DND-41 (cell line): Measurements from ENCODE around the gene RFPL1.

ENCODE experiments used
- ATAC-seq: fragments of 200-7000 bp; cut with Tn5 transposase; 3 replicates; pipeline ENCODE4 v1.9.1; 2021; ENCODE audit warnings: low read depth; ENCODE audit not compliant: insufficient read depth
- DNase-seq: peaks from one replicate; pipeline ENCODE4 v3.0.0-alpha.2; 2020
- H2AFZ ChIP-seq: 2 replicates; pipeline ENCODE4 v1.6.0; 2012; ENCODE audit warnings: low read depth, low read length
- H3K27ac ChIP-seq: 2 replicates; pipeline ENCODE4 v1.5.1; 2012; ENCODE audit warnings: low read length, inconsistent platforms
- H3K27me3 ChIP-seq: fragments of 200-600 bp; sonication (generic); 2 replicates; pipeline ENCODE4 v1.6.0; 2012; ENCODE audit warnings: low read length, mild to moderate bottlenecking, inconsistent platforms; ENCODE audit not compliant: insufficient read depth, poor library complexity
- H3K36me3 ChIP-seq: 2 replicates; pipeline ENCODE4 v1.5.1; 2012; ENCODE audit warnings: low read length, inconsistent platforms; ENCODE audit not compliant: insufficient read depth
- H3K4me1 ChIP-seq: 2 replicates; pipeline ENCODE4 v1.5.1; 2012; ENCODE audit warnings: mild to moderate bottlenecking, low read length; ENCODE audit not compliant: insufficient read depth
- H3K4me2 ChIP-seq: 2 replicates; pipeline ENCODE4 v1.6.0; 2012; ENCODE audit warnings: mild to moderate bottlenecking, moderate library complexity, low read length, inconsistent platforms; ENCODE audit not compliant: insufficient read depth
- H3K4me3 ChIP-seq, 2 experiments: fragments of 200-600 bp in 1 of 2; shearing (Covaris generic) in 1 of 2; 2 replicates each; pipeline ENCODE4 v1.5.1; 2012 to 2016; ENCODE audit warnings: inconsistent platforms in 2 of 2, low read length in 2 of 2, mild to moderate bottlenecking in 2 of 2, low read depth in 1 of 2, moderate library complexity in 1 of 2
- H3K79me2 ChIP-seq: 2 replicates; pipeline ENCODE4 v1.6.0; 2012; ENCODE audit warnings: low read length, inconsistent platforms; ENCODE audit not compliant: insufficient read depth
- H3K9ac ChIP-seq: 2 replicates; pipeline ENCODE4 v1.6.0; 2012; ENCODE audit warnings: low read depth, mild to moderate bottlenecking, inconsistent platforms, low read length, moderate library complexity
- H3K9me3 ChIP-seq: 2 replicates; pipeline ENCODE4 v1.5.1; 2012; ENCODE audit warnings: low read length, moderate library complexity, mild to moderate bottlenecking, inconsistent platforms; ENCODE audit not compliant: insufficient read depth, severe bottlenecking
- H4K20me1 ChIP-seq: 2 replicates; pipeline ENCODE4 v1.6.0; 2012; ENCODE audit warnings: low read length; ENCODE audit not compliant: insufficient read depth
- CTCF ChIP-seq: IDR thresholded peaks from 2 replicates; pipeline ENCODE4 v1.5.1; 2012; ENCODE audit warnings: borderline replicate concordance, low read length, moderate library complexity, mild to moderate bottlenecking; ENCODE audit not compliant: poor library complexity, severe bottlenecking; ENCODE audit errors: extremely low read depth
- EZH2 ChIP-seq: IDR thresholded peaks from 3 replicates; pipeline ENCODE4 v1.6.1; 2012; ENCODE audit warnings: borderline replicate concordance, low read depth, mild to moderate bottlenecking, moderate library complexity, low read length, inconsistent platforms; ENCODE audit not compliant: severe bottlenecking

Gene RFPL1

DNA sequence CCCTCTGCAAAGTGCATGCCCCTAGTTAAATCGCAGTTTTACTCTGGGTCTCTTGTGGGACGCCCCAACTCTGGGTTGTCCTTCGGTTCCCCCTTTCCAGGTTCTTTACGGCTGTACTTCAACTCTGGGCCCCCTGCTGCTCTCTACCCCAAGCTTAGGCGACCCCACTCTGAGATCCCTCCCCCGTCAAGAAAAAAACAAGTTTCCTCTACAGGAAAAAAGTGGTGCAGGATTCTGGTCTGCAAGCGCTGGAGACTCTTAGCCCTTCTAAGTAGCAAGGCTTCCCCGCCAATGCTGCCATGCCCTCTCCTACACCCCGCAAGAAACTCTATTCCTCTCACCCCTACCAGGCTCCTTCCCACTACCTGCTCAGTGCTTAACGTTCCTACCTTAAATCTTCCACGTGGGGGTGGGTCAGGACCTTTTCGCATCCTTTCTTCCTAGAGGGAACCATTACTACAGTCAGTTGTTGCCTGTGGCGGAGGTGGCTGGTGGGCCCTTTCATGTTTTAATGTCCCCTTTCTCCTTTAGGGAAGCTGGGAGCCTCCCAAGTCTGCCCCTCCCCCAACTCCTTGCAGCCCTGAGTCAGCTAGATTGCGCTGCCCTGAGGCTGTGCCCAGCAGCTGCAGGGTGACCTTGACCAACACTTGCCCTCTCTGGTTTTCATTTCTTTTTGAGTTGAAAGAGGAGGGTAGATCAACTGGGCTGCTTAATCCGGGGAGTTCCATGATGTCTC lies 43.0 kb downstream of the RFPL1 start:
- Histone ChIP-seq H3K4me3 (no peak overlapping the region), H3K4me2 (no peak overlapping the region)
- no peak for ATAC-seq

DNA sequence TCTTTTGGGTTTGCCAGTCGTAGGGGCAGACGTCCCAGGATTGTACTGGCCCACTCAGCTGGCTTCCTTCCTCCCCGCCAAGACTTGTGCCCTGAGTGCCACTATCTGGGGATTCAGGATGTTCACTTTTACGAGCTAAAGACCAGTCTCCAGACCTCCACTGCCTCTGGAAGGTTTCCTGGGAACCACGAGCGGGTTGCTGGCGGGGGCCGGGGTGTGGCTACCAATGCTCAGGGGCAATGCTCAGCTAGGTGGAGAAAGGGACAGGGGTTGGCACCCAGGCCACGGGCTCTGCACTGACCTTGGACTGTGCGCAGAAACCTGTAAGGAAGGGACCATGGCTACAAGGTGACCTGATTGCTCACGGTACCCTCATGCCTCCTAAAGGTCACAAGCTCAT lies 43.9 kb downstream of the RFPL1 start:
- no peak overlapping the region for H3K9ac ChIP-seq

More for the DNA sequence above, 43.0 kb downstream of the RFPL1 start:
- no peaks in the 10 kb centered on the region for H3K36me3 ChIP-seq
- peaks cover 12% of the 10 kb centered on the region; the same call in 1 of the 2 replicates for H3K4me1 ChIP-seq
- no peaks in the 10 kb centered on the region for H3K9me3 ChIP-seq
- no peak for TF ChIP-seq EZH2
- no peak for TF ChIP-seq CTCF
- peaks cover 13% of the 10 kb centered on the region for H4K20me1 ChIP-seq
- no peak overlapping the region for H3K9ac ChIP-seq
- H3K27me3 ChIP-seq = no peaks in the 10 kb centered on the region
- no peak overlapping the region for H3K27ac ChIP-seq
- no peak overlapping the region for H2AFZ ChIP-seq
- no peaks in the 10 kb centered on the region for H3K79me2 ChIP-seq
- no peak for DNase-seq

GRCh38 chr22:29482726-29483125 lies 44.3 kb downstream of the RFPL1 start:
- H3K27ac ChIP-seq = no peak overlapping the region
- H3K4me3 ChIP-seq = no peak overlapping the region
- no peaks in the 10 kb centered on the region for H3K36me3 ChIP-seq
- no peak overlapping the region for H3K9ac ChIP-seq
- no peaks in the 10 kb centered on the region for H3K27me3 ChIP-seq
- H3K79me2 ChIP-seq = no peaks in the 10 kb centered on the region
- no peak overlapping the region for H3K4me2 ChIP-seq
- H4K20me1 ChIP-seq = peaks cover 9% of the 10 kb centered on the region; the same call in 1 of the 2 replicates
- TF ChIP-seq EZH2 (no peak), CTCF (no peak)
- no peak overlapping the region for H2AFZ ChIP-seq
- DNase-seq = no peak
- peaks cover 7% of the 10 kb centered on the region; the same call in 1 of the 2 replicates for H3K4me1 ChIP-seq
- H3K9me3 ChIP-seq = no peaks in the 10 kb centered on the region
- no peak for ATAC-seq

More for the DNA sequence above, 43.9 kb downstream of the RFPL1 start:
- no peaks in the 10 kb centered on the region for H3K79me2 ChIP-seq
- H3K27me3 ChIP-seq = no peaks in the 10 kb centered on the region
- peaks cover 9% of the 10 kb centered on the region; the same call in 1 of the 2 replicates for H4K20me1 ChIP-seq
- H3K27ac ChIP-seq = no peak overlapping the region
- H2AFZ ChIP-seq = no peak overlapping the region
- no peak overlapping the region for H3K4me3 ChIP-seq
- no peak overlapping the region for H3K4me2 ChIP-seq
- DNase-seq = no peak
- TF ChIP-seq CTCF (no peak), EZH2 (no peak)
- H3K4me1 ChIP-seq = peaks cover 12% of the 10 kb centered on the region; the same call in 1 of the 2 replicates
- no peaks in the 10 kb centered on the region for H3K36me3 ChIP-seq
- ATAC-seq = no peak
- H3K9me3 ChIP-seq = no peaks in the 10 kb centered on the region
